D721Med (cell line): Measurements from ENCODE around the gene AOAH.
"Not testable (repeated sequence)": the region's sequence is repeated elsewhere in the genome, so short reads cannot be mapped to it uniquely, and the experiment has no call there.

Source experiments
- DNase-seq: peaks from one replicate; pipeline ENCODE4 v3.0.0; 2011; ENCODE audit warnings: low spot score; ENCODE audit not compliant: insufficient read length
- FAIRE-seq: peaks from 2 replicates; lab custom pipeline; 2011; peaks lifted over from hg19 to GRCh38; lab: Jason Lieb, UNC
- TF ChIP-seq, protein P1 (sequence below): IDR thresholded peaks from 2 replicates; pipeline ENCODE4 v1.5.1; 2012; ENCODE audit warnings: mild to moderate bottlenecking, control low read depth; ENCODE audit not compliant: insufficient read depth; ENCODE audit errors: missing control alignments

Gene AOAH

DNA sequence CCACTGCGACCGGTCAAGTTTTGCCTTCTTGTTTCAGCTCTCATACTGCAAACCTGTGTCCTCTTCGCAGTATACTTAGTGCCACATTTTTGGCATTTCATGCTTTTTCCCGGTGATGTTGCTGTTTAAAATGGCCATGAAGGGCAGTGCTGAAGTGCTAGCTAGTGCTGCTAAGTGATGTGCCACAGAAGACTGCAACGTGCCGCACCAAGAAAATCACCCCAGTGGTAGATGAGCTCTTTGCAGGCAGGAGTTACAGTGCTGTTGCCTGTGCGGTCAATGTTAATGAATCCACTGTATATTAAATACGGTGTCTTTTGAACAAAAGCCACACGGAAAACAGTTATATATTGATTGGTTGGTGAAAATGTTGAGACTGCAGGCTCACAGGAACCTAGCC, 214.3 kb downstream of the AOAH start:
- TF ChIP-seq, protein P1, sequence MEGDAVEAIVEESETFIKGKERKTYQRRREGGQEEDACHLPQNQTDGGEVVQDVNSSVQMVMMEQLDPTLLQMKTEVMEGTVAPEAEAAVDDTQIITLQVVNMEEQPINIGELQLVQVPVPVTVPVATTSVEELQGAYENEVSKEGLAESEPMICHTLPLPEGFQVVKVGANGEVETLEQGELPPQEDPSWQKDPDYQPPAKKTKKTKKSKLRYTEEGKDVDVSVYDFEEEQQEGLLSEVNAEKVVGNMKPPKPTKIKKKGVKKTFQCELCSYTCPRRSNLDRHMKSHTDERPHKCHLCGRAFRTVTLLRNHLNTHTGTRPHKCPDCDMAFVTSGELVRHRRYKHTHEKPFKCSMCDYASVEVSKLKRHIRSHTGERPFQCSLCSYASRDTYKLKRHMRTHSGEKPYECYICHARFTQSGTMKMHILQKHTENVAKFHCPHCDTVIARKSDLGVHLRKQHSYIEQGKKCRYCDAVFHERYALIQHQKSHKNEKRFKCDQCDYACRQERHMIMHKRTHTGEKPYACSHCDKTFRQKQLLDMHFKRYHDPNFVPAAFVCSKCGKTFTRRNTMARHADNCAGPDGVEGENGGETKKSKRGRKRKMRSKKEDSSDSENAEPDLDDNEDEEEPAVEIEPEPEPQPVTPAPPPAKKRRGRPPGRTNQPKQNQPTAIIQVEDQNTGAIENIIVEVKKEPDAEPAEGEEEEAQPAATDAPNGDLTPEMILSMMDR, result no peak
- DNase-seq, result no peak
- FAIRE-seq, result no peak

DNA sequence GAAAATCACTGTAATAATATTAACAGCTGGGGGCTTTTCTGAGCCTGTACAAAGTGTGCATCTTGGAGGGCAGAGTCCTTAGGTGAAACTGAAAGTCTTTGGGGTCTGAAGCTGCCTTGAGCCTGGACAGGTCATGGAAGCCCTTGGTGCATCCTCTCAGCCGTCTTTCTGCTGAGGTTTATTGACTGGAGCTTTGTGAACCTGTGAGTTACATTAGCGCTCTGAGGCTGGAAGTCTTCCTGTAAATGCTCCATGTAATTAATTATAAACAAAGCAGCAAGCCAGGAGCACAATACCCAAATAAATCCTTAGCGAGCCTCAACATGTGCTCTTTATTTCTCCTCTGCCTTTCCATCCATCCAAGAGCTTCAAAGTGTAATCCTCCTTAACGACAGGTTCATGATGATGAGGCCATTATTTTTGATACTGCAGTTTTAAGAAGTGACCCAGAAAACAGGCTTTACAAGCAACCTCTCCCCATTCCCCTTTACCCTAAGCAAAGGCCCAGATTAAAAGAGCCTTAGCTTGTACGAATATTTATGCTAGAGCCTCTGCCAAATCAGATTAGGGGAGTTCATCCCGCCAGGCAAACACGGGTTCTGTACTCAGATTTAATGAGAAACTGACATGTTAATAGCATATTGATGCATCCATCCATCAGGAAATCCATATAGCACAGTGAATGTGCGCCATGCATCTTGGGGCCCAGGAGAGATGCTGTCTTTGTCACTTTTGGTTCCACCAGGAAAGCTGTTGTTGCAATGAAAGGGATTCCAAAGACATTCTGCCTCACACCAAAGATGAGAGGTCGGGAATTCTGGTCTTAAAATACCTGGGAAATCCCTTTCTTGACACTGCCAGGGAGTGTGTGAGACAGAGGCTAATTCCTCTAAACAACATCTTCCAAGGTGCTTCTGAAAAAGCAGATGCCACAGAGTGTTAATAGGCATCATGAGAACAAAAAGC, 216.5 kb downstream of the AOAH start:
- no peak for FAIRE-seq
- DNase-seq, result no peak
- TF ChIP-seq, protein P1, result no peak

DNA sequence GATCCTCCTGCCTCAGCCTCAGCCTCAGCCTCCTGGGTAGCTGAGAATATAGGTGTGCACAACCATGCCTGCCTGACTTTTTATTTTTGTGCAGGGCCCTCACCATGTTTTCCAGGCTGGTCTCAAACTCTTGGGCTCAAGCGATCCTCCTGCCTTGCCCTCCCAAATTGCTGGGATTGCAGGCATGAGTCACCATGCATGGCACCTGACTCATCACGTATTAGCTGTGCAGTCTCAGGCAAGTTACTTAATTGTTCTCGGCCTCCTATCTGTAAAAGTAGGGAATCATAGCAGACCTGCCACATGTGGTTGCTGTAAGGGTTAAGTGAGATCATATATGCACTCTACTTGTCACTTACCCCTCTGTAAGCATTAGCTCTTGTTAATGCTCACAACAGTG, 217.5 kb downstream of the AOAH start:
- no peak for DNase-seq
- TF ChIP-seq, protein P1, result no peak
- no peak for FAIRE-seq

DNA sequence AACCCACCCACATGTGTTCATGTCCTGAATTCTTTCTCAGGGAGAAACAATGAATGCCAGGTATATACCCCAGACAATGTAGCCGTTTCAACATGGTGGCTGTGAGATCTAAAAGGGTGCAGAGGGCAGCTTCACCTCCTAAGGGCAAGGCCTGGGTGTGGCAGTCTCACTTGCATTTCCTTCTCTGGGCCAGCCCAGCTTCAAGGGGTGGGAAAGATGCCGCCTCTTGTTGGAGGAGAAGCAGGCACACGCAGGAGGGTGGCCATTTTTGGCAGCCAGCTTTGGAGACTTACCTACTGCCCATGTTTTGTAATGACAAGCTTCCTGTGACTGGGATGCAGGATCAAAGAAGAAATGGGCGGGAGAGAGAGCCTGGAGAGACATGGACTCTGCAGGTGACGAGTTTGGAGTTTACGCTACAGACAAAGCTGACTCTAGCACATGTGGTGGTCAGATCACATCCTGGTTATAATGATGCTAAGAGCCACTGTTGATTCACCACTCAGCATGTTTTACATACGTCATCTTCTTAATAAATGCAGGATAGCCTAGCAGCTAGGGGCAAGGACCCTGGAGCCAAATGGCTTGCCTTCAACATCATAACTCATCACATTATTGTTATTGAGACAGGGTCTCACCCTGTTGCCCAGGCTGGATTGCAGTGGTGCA, 218.0 kb downstream of the AOAH start:
- TF ChIP-seq, protein P1, result no peak
- DNase-seq (no peak), FAIRE-seq (no peak)

DNA sequence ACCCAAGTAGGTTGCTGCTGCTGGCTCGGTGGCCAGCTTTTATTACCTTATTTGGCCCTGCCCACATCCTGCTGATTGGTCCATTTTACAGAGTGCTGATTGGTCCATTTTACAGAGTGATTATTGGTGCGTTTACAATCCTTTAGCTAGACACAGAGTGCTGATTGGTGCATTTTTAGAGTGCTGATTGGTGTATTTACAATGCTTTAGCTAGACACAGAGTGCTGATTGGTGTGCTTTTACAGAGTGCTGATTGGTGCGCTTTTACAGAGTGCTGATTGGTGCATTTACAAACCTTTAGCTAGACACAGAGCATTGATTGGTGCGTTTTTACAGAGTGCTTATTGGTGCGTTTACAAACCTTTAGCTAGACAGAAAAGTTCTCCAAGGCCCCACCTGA, 219.7 kb downstream of the AOAH start:
- FAIRE-seq, DNase-seq: not testable (repeated sequence)

DNA sequence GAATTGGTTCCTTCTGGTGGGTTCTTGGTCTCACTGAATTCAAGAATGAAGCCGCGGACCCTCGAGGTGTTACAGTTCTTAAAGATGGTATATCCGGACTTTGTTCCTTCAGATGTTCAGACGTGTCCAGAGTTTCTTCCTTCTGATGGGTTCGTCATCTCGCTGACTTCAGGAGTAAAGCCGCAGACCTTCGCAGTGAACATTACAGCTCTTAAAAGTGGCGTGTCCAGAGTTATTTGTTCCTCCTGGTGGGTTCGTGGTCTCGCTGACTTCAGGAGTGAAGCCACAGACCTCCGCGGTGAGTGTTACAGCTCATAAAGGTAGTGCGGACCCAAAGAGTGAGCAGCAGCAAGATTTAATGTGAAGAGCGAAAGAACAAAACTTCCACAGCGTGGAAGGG, 220.1 kb downstream of the AOAH start:
- not testable (repeated sequence) for FAIRE-seq, DNase-seq

DNA sequence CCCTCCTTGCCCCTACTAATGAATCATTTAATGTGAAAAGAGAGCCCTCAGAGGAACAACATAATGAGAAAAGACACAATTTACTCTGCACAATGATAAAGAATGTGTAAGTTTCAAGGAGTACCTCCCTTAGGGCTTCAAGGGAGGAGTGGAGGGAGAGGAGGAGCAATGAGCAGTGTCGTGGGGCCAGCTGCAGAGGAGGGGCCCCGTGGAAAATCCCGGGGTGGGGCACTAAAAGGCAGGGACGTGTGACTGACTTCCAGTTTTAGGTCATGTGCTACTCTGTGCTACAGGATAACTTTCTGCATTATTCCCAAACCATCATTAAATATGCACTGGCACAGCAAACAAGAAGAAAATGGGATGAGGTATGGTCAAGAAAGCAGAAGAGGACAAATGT, 226.5 kb downstream of the AOAH start:
- DNase-seq, result no peak
- FAIRE-seq, result no peak
- TF ChIP-seq, protein P1, result no peak

DNA sequence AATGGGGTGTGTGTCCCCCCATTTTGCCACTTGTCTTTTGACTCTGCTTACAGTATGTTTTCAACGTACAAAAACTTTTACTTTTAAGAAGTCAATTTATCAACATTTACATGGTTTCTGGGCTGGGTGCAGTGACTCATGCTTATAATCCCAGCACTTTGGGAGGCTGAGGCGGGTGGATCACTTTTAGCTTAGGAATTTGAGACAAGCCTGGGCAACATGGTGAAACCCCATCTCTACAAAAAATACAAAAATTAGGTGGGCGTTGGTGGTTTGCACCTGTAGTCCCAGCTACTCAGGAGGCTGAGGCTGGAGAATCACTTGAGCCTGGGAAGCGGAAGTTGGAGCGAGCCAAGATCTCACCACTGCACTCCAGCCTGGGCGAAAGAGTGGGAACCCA, 227.1 kb downstream of the AOAH start:
- not testable (repeated sequence) for DNase-seq, FAIRE-seq
